Nephron progenitor cell (in vitro differentiated cells): ENCODE measurements around the gene ALLC.
A peak's percentile ranks its signal among the peaks of the same experiment; 100 is the strongest.

ENCODE experiments used
- DNase-seq: peaks from one replicate; pipeline ENCODE4 v3.0.0; 2021
- H3K27ac Mint-ChIP-seq: 2 replicates; pipeline ENCODE4 v1.8.0; 2021; ENCODE audit warnings: mild to moderate bottlenecking, moderate library complexity, mixed read lengths
- H3K27me3 Mint-ChIP-seq: 2 replicates; pipeline ENCODE4 v1.8.0; 2021; ENCODE audit warnings: mild to moderate bottlenecking, low read depth, mixed read lengths; ENCODE audit not compliant: poor library complexity
- H3K36me3 Mint-ChIP-seq: 2 replicates; pipeline ENCODE4 v1.8.0; 2021; ENCODE audit warnings: low read depth, mixed read lengths
- H3K4me1 Mint-ChIP-seq: 2 replicates; pipeline ENCODE4 v1.8.0; 2021; ENCODE audit warnings: mixed read lengths
- H3K4me3 Mint-ChIP-seq: 2 replicates; pipeline ENCODE4 v1.8.0; 2021; ENCODE audit warnings: mild to moderate bottlenecking, moderate library complexity, mixed read lengths
- H3K9me3 Mint-ChIP-seq: 2 replicates; pipeline ENCODE4 v1.8.0; 2021; ENCODE audit warnings: mild to moderate bottlenecking, moderate library complexity, mixed read lengths
- TF ChIP-seq, protein P1 (sequence below): fragments of 200-600 bp; sonication (generic); IDR thresholded peaks from 2 replicates; pipeline ENCODE4 v1.5.0; 2021; ENCODE audit warnings: antibody characterized with exemption

Gene ALLC

DNA sequence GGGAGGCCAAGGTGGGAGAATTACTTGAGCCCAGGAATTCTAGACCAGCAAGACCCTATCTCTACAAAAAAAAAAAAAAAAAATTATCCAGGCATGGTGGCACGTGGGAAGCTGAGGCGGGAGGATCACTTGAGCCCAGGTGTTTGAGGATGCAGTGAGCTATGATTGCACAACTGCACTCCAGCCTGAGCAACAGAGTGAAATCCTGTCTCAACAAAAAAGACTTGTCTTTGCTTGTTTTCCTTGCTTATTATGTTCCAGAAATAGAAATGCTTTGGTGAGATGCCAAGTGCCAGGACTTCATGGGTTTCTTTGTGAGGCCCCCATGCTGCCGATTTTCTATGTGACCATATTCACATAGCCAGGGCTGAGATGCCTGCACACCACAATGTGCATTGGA, 54.4 kb downstream of the ALLC start:
- H3K4me3 Mint-ChIP-seq = no peak overlapping the region
- H3K27ac Mint-ChIP-seq = no peak overlapping the region
- H3K36me3 Mint-ChIP-seq = no peaks in the 10 kb centered on the region
- no peak for DNase-seq
- peaks cover 9% of the 10 kb centered on the region for H3K27me3 Mint-ChIP-seq
- H3K4me1 Mint-ChIP-seq = no peaks in the 10 kb centered on the region
- no peaks in the 10 kb centered on the region for H3K9me3 Mint-ChIP-seq
- TF ChIP-seq, protein P1, sequence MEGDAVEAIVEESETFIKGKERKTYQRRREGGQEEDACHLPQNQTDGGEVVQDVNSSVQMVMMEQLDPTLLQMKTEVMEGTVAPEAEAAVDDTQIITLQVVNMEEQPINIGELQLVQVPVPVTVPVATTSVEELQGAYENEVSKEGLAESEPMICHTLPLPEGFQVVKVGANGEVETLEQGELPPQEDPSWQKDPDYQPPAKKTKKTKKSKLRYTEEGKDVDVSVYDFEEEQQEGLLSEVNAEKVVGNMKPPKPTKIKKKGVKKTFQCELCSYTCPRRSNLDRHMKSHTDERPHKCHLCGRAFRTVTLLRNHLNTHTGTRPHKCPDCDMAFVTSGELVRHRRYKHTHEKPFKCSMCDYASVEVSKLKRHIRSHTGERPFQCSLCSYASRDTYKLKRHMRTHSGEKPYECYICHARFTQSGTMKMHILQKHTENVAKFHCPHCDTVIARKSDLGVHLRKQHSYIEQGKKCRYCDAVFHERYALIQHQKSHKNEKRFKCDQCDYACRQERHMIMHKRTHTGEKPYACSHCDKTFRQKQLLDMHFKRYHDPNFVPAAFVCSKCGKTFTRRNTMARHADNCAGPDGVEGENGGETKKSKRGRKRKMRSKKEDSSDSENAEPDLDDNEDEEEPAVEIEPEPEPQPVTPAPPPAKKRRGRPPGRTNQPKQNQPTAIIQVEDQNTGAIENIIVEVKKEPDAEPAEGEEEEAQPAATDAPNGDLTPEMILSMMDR = no peak

DNA sequence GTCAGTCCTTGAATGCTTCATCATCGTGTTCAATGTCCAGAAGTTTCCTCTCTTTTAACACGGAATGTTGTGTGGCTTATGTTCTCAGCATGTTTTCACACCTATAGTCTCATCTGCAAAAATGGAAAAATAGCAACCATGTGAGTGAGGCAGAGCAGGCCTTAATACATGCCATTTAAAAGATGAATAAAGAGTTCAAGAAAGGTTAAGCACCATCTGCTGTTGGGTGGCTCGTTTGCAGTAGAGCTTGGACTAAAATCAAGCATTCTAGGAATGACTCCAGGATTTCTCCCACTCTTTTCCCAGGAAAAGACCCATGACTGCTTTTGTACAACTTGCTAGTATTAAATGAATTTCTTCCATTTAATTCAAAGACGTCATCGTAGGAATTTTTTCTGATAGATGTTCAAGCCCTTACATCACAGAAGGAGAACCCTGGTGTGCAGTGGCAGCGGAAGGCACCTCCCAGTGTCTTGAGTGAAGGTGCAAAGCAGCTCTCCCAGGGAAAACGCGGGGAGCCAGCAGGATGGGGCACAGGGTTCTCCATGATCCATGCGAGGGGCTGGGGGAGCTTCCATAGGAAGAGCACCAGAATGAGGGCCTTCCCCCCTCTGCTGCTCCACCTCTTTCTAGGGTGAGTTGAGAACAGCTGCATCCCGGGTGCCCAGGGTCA, 55.0 kb downstream of the ALLC start:
- Mint-ChIP-seq H3K9me3 (no peaks in the 10 kb centered on the region), H3K4me1 (no peaks in the 10 kb centered on the region), H3K4me3 (no peak overlapping the region), H3K36me3 (no peaks in the 10 kb centered on the region), H3K27ac (no peak overlapping the region), H3K27me3 (peaks cover 5% of the 10 kb centered on the region)
- TF ChIP-seq, protein P1 = no peak
- DNase-seq = no peak

DNA sequence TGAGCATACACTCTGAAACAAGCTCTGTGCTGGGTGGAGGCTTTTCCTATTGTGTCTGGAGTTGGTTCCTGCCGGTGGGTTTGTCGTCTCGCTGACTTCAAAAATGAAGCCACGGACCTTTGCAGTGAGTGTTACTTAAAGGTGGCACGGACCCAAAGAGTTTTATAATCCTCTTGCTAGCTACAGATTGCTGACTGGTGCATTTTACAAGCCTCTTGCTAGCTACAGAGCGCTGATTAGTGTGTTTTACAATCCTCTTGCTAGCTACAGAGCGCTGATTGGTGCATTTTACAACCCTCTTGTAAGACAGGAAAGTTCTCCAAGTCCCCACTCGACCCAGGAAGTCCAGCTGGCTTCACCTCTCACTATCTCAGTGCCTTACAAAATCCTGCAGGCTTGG, 60.7 kb downstream of the ALLC start:
- no peaks in the 10 kb centered on the region for H3K36me3 Mint-ChIP-seq
- TF ChIP-seq, protein P1 = no peak
- H3K4me3 Mint-ChIP-seq = no peak overlapping the region
- no peak for DNase-seq
- H3K9me3 Mint-ChIP-seq = peaks cover 27% of the 10 kb centered on the region
- H3K27ac Mint-ChIP-seq = no peak overlapping the region
- H3K4me1 Mint-ChIP-seq = no peaks in the 10 kb centered on the region
- peaks cover 11% of the 10 kb centered on the region for H3K27me3 Mint-ChIP-seq

DNA sequence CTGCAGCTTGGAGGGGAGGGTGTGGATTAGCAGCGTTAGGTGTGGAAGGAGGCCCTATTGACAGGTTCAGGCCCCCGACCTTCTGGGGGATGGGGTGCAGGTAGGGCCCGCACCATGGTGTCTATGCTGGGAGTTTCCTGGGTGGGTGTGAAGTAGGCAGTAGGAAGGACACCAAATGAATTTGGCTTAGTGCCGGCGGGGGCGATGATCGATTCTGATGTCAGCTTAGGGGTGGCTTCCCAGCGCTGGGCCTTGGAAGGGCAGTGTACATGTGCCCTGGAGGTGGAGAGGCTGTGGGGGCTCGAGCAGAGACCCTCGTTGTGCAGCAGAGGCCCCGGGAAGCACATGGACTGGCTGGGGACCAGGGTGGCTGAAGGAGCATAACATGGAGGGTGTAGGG, 67.0 kb downstream of the ALLC start:
- TF ChIP-seq, protein P1 = no peak
- Mint-ChIP-seq H3K27ac (no peak overlapping the region), H3K4me1 (peaks cover 24% of the 10 kb centered on the region), H3K27me3 (peaks cover 38% of the 10 kb centered on the region), H3K4me3 (no peak overlapping the region), H3K36me3 (no peaks in the 10 kb centered on the region), H3K9me3 (peaks cover 25% of the 10 kb centered on the region)
- DNase-seq = no peak

DNA sequence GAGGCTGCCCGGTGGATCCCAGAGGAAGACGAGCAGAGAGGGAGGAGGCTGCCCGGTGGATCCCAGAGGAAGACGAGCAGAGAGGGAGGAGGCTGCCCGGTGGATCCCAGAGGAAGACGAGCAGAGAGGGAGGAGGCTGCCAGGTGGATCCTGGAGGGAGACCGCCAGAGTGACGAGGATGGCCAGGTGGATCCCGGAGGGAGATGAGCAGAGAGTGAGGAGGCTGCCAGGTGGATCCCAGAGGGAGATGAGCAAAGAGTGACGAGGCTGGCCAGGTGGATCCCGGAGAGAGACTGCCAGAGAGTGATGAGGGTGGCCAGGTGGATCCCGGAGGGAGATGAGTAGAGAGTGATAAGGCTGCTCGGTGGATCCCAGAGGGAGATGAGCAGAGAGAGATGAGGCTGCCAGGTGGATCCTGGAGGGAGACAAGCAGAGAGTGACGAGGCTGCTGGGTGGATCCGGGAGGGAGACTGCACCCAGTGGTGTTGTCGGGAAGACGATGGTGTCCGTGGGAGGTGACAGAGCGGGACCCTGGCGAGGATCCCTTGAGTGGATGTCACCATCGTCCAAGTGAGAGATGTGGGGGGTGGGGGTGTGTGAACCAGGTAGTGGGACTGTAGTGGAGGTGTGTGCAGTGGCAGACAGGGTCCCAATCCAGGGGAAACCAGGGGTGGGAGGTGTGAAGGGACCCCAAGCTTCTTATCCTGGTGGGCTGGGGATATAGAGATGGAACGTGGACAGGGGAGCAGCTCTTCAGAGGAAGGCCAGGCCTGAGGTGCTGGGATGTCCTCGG, 67.7 kb downstream of the ALLC start:
- Mint-ChIP-seq H3K36me3 (no peaks in the 10 kb centered on the region), H3K9me3 (peaks cover 19% of the 10 kb centered on the region), H3K27ac (peak overlapping the region; percentile 6), H3K4me1 (peaks cover 24% of the 10 kb centered on the region), H3K4me3 (no peak overlapping the region), H3K27me3 (peaks cover 35% of the 10 kb centered on the region)
- TF ChIP-seq, protein P1 = no peak
- DNase-seq = no peak
